Left lobe of liver (tissue), 2 donors: ENCODE measurements around the gene TP53. TPM values are rescaled to one million over a fixed set of nuclear protein-coding genes. Genes with fewer than 3 reads are reported as not detected.
A peak's percentile ranks its signal among the peaks of the same experiment; 100 is the strongest.

Experiments used
- ATAC-seq: fragments of 200-7000 bp; cut with Tn5 transposase; one replicate; pipeline ENCODE4 v1.9.1; 2020; ENCODE audit warnings: mild to moderate bottlenecking, moderate library complexity
- DNase-seq: peaks from one replicate; pipeline ENCODE4 v3.0.0-alpha.2; 2020; ENCODE audit warnings: low spot score
- total RNA-seq: library from RNA; stranded (reverse); gene quantifications from one replicate; pipeline ENCODE4 v1.2.1, GENCODE V29; 2021
- donor health status: DM: no; HTN: no; CAD: no; lungs with moderate emphysema.
- donor health status: DM: no; HTN: yes; CAD: no.

TP53 gene
- total RNA-seq, 1 donor from 2014 or later, result 13.6 TPM

GRCh38 chr17:7707446-7707845 is 20.2 kb upstream of the TP53 start:
- DNase-seq (no peak), ATAC-seq (no peak)

DNA sequence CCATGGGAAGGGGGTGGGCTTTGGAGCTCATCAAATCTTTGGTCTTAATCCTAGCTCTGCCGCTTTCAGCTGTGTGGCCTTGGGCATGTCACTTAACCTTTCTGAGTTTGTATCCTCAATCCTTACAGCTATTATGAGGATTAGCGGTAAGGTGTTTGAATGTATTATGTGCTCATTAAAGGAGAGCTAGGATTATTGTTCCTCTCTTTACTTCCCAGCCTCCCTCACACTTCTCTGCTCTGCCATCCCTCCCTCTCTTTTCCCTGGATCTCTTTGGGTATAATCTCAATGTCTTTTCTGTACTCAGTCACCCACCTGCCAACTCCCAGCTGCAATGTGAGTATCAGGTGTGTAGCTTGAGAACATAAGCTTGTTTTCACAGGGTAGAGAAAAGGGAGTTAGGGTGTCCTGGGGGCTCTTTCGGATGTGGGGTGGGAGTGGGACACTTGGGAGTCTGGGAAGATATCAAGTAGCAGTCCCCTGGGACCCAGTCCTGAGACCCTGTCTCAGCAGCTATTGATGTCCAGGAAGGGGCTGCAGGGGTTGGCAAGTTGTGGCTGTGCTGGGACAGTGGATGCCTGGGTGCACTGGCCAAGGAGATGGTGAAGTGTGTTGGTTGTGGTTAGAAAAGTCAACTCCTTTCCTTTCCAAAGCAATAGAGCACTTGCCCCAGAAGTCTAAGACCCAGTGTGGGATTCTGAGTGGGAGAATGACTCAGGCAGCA is 19.5 kb upstream of the TP53 start:
- DNase-seq (no peak), ATAC-seq (no peak)

DNA sequence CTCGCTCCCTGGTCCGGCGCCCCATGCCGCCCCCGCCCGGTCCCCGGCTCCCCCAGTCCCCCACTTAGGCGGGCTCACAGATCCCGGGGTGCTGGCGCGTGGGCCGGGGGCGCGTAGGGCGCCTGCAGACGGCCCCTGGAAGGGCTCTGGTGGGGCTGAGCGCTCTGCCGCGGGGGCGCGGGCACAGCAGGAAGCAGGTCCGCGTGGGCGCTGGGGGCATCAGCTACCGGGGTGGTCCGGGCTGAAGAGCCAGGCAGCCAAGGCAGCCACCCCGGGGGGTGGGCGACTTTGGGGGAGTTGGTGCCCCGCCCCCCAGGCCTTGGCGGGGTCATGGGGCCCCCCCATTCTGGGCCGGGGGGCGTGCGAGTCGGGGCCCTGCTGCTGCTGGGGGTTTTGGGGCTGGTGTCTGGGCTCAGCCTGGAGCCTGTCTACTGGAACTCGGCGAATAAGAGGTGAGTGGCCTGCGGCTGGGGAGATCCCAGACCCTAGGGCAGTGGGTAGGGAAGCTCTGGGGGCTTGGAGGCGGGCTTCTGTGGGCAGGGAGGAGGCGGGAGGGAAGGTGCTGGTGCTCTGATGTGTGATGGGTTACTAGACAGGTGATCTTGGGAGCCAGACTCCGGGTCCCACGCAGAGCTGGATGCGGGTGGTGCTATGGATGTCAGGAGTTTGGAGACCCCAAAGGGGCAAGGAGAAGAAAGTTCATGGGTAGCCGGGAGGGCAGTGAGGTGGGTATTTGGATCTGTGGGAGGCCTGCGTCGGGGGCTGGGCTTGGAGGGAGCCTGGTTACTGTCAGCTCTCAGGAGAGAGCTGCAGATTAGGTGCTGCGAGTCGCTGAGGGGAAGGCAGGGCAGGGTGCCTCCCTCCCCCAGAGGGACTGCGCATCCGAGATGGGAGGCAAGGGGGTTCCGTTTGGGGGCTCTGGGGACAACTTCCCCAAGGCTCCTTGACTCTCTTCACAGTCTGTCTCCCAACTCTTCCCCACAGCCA is 18.3 kb upstream of the TP53 start:
- ATAC-seq, result no peak
- DNase-seq, result no peak

DNA sequence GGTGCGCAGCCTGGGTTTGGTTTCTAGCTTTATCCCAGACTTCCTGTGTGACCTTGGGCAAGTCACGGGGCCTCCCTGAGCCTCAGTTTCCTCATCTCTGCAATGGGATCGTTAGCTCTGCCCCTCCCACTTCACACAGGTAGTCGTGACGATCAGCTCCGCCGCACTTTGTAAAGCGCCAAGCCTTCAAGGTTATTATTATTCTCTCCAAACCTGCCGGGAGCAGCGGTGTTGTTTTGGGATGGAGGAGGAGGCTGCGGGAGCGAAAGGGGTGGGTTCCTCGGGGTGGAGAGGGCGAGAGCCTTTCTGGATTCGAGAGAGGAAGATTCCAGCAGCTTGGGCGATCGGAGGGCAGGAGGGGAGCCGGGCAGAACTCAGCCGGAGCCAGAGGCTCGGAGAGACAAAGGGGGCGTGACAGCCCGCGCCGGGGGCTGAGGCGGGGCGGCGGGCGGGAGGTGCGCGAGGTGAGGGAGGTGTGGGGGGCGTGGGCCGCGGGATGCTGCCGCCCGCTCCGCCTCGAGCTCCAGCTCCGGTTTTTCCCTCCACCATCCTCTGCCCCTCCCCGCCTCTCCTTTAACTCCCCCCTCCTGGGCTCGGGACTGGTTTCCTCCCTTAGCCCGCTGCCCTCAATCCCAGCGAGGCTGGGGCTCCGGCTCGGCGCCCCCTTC is 17.4 kb upstream of the TP53 start, which contains the start of gene EFNB3:
Gene EFNB3 (plus strand): TSS at position 602 of the 668 bp plus-strand sequence. CDS start 397 bp downstream, outside the sequence.
- ATAC-seq (peak; percentile 33), DNase-seq (no peak)

- ATAC-seq (no peak), DNase-seq (no peak)
These were observed 16.5 kb upstream of the TP53 start for GRCh38 chr17:7703584-7704479.

DNA sequence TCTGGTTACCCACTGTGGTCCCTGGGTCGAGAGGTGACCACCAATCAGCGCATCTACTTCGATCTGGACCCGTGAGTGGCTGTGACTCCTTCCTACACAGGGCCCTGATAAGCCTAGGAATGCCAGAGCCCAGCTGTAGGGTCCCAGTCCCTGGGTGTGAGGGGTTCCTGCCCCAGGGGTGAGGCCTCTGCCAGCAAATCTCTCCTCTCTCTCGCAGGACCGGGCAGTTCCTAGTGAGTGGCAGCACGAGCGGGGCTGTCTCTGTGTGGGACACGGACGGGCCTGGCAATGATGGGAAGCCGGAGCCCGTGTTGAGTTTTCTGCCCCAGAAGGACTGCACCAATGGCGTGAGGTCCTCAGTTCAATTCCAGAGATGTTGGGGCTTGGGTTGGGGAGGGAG is 15.5 kb upstream of the TP53 start:
- no peak for ATAC-seq

GRCh38 chr17:7701681-7702080 is 14.4 kb upstream of the TP53 start:
- ATAC-seq (no peak), DNase-seq (no peak)

More for the DNA sequence above, 15.5 kb upstream of the TP53 start:
- DNase-seq, result no peak

DNA sequence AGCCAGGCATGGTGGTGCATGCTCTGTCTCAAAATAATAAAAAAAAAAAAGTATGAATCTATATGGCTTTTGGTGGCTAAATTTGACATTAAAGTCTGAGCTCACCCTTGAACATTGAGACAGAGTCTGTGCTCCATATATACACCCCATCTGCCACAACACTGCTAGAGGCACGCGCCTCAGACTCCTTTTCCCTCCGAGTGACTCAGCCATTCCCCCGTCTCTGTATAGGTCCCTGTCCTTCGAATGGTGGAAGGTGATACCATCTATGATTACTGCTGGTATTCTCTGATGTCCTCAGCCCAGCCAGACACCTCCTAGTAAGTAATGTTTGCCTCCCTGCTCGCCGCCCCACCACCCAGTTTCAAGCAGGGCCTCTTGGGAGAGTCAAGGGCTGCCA is 13.2 kb upstream of the TP53 start:
- no peak for ATAC-seq
- no peak for DNase-seq

DNA sequence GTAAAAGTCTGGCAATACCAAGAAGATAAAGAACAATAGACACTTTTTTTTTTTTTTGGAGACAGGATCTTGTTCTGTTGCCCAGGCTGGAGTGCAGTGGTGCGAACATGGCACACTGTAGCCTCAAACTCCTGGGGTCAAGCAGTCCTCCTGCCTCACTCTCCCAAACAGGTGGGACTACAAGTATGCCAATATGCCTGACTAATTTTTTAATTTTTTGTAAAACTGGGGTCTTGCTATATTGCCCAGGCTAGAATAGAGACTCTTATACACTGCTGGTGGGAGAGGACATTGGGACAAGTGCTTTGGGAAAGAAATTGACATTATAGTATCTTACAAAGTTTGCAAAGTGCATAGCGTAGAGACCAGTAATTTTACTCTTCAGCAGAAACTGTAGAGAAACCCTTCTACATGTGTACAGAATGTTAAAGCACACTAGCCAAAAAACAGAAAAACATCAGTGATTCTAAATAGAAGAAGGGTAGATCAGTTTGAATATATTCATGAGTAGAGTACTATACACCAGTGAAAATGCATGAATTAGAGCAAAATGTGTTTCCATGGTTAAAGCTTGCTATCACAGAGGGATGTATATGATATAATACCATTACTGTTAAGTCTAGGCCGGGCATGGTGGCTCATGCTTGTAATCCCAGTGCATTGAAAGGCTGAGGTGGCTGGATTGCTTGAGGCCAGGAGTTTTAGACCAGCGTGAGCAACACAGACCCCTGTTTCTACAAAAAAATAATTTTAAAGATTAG is 10.7 kb upstream of the TP53 start:
- ATAC-seq (no peak), DNase-seq (no peak)

DNA sequence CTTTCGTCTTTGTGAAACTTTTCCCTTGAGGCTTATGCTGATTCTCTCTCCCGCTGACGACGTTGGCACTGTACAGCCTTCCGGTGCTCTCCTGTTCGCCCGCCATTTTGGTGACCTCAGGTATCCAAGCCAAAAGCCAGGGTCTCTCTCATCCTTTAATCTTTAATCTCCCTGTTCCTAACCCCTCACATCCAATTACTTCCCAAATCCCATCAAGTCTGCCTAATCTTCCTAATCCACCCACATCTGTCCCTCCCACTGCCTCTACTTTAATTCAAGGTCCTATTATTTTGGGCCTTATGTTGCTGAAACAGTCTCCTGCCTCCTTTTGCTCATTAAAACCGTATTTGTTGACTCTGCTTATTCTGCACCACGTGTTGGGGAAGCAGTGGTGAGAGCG is 8.3 kb upstream of the TP53 start:
- ATAC-seq (no peak), DNase-seq (no peak)

- no peak for DNase-seq
- no peak for ATAC-seq
These were observed 1.6 kb upstream of the TP53 start for GRCh38 chr17:7688808-7689316.

GRCh38 chr17:7687908-7688807 is 868 bp upstream of the TP53 start, which contains the start of gene WRAP53:
Gene WRAP53 (plus strand): TSS chr17:7688477. CDS start chr17:7688649, 172 bp downstream.
- ATAC-seq (peak; percentile 89), DNase-seq (peak; percentile 98)

GRCh38 chr17:7686222-7687071 is 843 bp downstream of the TP53 start:
- peak; percentile 81 for DNase-seq
- peak; percentile 67 for ATAC-seq

GRCh38 chr17:7685533-7686221 is 1.6 kb downstream of the TP53 start:
- ATAC-seq (peak; percentile 76), DNase-seq (peak; percentile 94)

- DNase-seq (no peak), ATAC-seq (no peak)
These were observed 2.3 kb downstream of the TP53 start for GRCh38 chr17:7684851-7685532.
